C4-2B (cell line): ENCODE results near the gene SOBP.

Experiments
- ZFX ChIP-seq: fragments of 450-650 bp; IDR thresholded peaks from 2 replicates; pipeline ENCODE4 v1.6.1; 2017
- TF ChIP-seq, protein P1 (sequence below): fragments of 450-650 bp; conservative IDR thresholded peaks from 2 replicates; pipeline ENCODE4 v1.5.1; 2017; ENCODE audit warnings: mild to moderate bottlenecking

DNA sequence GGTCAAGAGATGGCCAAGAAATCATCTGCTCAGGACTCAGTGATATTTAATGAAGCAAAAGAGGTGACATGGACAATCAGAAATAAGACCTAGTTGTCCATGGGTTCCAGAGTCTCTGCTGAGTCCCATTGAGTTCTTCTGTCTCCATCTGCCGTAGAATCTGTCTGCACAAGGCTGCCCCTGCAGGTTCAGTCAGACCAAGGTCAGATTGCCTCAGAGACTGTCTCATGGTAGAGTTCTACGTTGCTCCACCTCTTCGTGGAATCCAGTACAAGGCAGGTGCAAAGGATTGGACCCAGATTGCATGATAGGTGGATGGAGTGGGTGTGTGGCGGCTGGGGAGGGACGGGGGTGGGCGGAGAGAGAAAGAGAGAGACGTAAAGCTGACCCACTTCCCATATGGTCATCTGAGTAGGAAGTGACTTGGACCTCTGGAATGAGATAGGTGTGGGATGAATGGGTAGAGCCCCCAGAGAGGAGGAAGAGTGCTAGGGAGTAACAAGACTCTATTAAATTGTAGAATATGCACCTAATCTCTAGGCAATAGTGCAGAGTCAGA, 75.3 kb downstream of the SOBP start:
- TF ChIP-seq, protein P1, sequence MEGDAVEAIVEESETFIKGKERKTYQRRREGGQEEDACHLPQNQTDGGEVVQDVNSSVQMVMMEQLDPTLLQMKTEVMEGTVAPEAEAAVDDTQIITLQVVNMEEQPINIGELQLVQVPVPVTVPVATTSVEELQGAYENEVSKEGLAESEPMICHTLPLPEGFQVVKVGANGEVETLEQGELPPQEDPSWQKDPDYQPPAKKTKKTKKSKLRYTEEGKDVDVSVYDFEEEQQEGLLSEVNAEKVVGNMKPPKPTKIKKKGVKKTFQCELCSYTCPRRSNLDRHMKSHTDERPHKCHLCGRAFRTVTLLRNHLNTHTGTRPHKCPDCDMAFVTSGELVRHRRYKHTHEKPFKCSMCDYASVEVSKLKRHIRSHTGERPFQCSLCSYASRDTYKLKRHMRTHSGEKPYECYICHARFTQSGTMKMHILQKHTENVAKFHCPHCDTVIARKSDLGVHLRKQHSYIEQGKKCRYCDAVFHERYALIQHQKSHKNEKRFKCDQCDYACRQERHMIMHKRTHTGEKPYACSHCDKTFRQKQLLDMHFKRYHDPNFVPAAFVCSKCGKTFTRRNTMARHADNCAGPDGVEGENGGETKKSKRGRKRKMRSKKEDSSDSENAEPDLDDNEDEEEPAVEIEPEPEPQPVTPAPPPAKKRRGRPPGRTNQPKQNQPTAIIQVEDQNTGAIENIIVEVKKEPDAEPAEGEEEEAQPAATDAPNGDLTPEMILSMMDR = no peak
- TF ChIP-seq ZFX = no peak
